Measurements from ENCODE around the gene KANSL3.

- TF ChIP-seq CTCF (IDR thresholded peaks at IDR 0.05) (no peak), POLR2AphosphoS5 (IDR thresholded peaks at IDR 0.05) (no peak)
Observed at GRCh38 chr2:96683972-96684820, 46.1 kb upstream of the KANSL3 start.
